Hepatocyte (in vitro differentiated cells): ENCODE measurements around the gene KANK2. TPM values are rescaled to one million over a fixed set of nuclear protein-coding genes. Genes with fewer than 3 reads are reported as not detected.

Experiments used
- DNase-seq: peaks from one replicate; pipeline ENCODE4 v3.0.0-alpha.2; 2016; ENCODE audit warnings: low spot score
- H2AFZ ChIP-seq: fragments of 200-600 bp; sonication (generic); 2 replicates; pipeline ENCODE4 v1.6.0; 2016; ENCODE audit warnings: antibody characterized with exemption, mild to moderate bottlenecking
- H3K27ac ChIP-seq: fragments of 200-600 bp; sonication (generic); 2 replicates; pipeline ENCODE4 v1.5.1; 2016; ENCODE audit warnings: mild to moderate bottlenecking
- H3K27me3 ChIP-seq: fragments of 200-600 bp; sonication (generic); 2 replicates; pipeline ENCODE4 v1.6.1; 2016
- H3K36me3 ChIP-seq: fragments of 200-600 bp; sonication (generic); replicated peaks from 2 replicates; pipeline ENCODE4 v1.5.1; 2016; ENCODE audit warnings: low read depth; ENCODE audit not compliant: insufficient read depth
- H3K4me1 ChIP-seq: fragments of 200-600 bp; sonication (generic); 2 replicates; pipeline ENCODE4 v1.5.1; 2016; ENCODE audit warnings: mild to moderate bottlenecking, moderate library complexity; ENCODE audit not compliant: insufficient read depth
- H3K4me2 ChIP-seq: fragments of 200-600 bp; sonication (generic); 2 replicates; pipeline ENCODE4 v1.6.0; 2016
- H3K4me3 ChIP-seq: fragments of 200-600 bp; sonication (generic); 2 replicates; pipeline ENCODE4 v1.5.1; 2016; ENCODE audit warnings: mild to moderate bottlenecking
- H3K79me2 ChIP-seq: fragments of 200-600 bp; sonication (generic); 2 replicates; pipeline ENCODE4 v1.6.0; 2017; ENCODE audit warnings: mild to moderate bottlenecking
- H3K9me2 ChIP-seq: fragments of 200-600 bp; sonication (generic); replicated peaks from 2 replicates; pipeline ENCODE4 v1.6.0; 2017; ENCODE audit warnings: mild to moderate bottlenecking; ENCODE audit not compliant: insufficient read depth
- H3K9me3 ChIP-seq: fragments of 200-600 bp; sonication (generic); 2 replicates; pipeline ENCODE4 v1.5.1; 2016; ENCODE audit warnings: low read depth, mild to moderate bottlenecking
- H4K20me1 ChIP-seq: fragments of 200-600 bp; sonication (generic); 2 replicates; pipeline ENCODE4 v1.6.0; 2016; ENCODE audit warnings: mild to moderate bottlenecking; ENCODE audit not compliant: insufficient read depth, poor library complexity, severe bottlenecking
- EZH2 ChIP-seq: fragments of 200-600 bp; sonication (generic); IDR thresholded peaks from 2 replicates; pipeline ENCODE4 v1.6.1; 2016; ENCODE audit warnings: antibody characterized with exemption, mild to moderate bottlenecking, borderline replicate concordance
- EZH2phosphoT487 ChIP-seq: fragments of 200-600 bp; sonication (generic); IDR thresholded peaks from one replicate; pipeline ENCODE4 v1.6.1; 2018; ENCODE audit warnings: antibody characterized with exemption, mild to moderate bottlenecking, low read depth, moderate library complexity; ENCODE audit not compliant: unreplicated experiment, severe bottlenecking
- WGBS: methylation state at CpG from one replicate; pipeline ENCODE4 v1.1.6; 2016; ENCODE audit warnings: low lambda C conversion rate; ENCODE audit errors: missing lambda C conversion rate; 5-methylcytosine and 5-hydroxymethylcytosine counted together
- polyA plus RNA-seq: library from polyadenylated mRNA; unstranded; fragments of >200 nt; fragmentation: Nextera tagmentation; extraction: Ambion mirVana; gene quantifications from 2 replicates; pipeline ENCODE4 v1.2.1, GENCODE V29; 2016
- total RNA-seq: library from RNA; depleted of rRNA; stranded (reverse); fragments of >200 nt; gene quantifications from 2 replicates; pipeline ENCODE4 v1.2.3, GENCODE V29; 2014
- TF ChIP-seq, protein P1 (sequence below): fragments of 200-600 bp; sonication (generic); IDR thresholded peaks from 2 replicates; pipeline ENCODE4 v1.5.1; 2016; ENCODE audit warnings: antibody characterized with exemption, mild to moderate bottlenecking; ENCODE audit not compliant: poor library complexity

Gene KANK2
- total and polyA plus RNA-seq, 2 experiments from 2014 or later = 39.6 to 60.3 TPM

DNA sequence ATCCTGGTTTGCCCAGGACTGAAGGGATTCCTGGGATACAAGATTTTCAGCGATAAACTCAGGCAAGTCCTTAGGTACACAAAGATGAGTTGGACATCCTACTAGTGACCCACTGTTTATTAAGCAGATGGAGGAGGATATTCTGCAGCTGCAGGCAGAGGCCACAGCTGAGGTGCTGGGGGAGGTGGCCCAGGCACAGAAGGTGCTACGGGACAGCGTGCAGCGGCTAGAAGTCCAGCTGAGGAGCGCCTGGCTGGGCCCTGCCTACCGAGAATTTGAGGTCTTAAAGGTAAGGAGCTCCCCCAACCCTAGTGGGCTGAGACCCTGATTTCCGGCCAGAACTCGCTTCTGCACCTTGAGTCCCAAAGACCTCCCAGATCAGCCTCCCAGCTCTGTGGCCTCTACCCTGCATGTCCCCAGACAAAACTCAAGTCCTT, 42.7 kb upstream of the KANK2 start:
- Histone ChIP-seq H3K9me2 (no peaks in the 10 kb centered on the region), H3K4me3 (no peak overlapping the region), H2AFZ (no peak overlapping the region), H3K4me2 (no peak overlapping the region), H4K20me1 (no peaks in the 10 kb centered on the region), H3K9me3 (no peaks in the 10 kb centered on the region), H3K4me1 (no peaks in the 10 kb centered on the region), H3K79me2 (no peaks in the 10 kb centered on the region), H3K27ac (no peak overlapping the region), H3K36me3 (no peaks in the 10 kb centered on the region), H3K27me3 (no peaks in the 10 kb centered on the region)
- no peak for DNase-seq
- TF ChIP-seq, protein P1, sequence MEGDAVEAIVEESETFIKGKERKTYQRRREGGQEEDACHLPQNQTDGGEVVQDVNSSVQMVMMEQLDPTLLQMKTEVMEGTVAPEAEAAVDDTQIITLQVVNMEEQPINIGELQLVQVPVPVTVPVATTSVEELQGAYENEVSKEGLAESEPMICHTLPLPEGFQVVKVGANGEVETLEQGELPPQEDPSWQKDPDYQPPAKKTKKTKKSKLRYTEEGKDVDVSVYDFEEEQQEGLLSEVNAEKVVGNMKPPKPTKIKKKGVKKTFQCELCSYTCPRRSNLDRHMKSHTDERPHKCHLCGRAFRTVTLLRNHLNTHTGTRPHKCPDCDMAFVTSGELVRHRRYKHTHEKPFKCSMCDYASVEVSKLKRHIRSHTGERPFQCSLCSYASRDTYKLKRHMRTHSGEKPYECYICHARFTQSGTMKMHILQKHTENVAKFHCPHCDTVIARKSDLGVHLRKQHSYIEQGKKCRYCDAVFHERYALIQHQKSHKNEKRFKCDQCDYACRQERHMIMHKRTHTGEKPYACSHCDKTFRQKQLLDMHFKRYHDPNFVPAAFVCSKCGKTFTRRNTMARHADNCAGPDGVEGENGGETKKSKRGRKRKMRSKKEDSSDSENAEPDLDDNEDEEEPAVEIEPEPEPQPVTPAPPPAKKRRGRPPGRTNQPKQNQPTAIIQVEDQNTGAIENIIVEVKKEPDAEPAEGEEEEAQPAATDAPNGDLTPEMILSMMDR = no peak
- TF ChIP-seq EZH2 (no peak), EZH2phosphoT487 (no peak)
- 98% methylated on average over 8 of the region's 8 CpGs for WGBS

DNA sequence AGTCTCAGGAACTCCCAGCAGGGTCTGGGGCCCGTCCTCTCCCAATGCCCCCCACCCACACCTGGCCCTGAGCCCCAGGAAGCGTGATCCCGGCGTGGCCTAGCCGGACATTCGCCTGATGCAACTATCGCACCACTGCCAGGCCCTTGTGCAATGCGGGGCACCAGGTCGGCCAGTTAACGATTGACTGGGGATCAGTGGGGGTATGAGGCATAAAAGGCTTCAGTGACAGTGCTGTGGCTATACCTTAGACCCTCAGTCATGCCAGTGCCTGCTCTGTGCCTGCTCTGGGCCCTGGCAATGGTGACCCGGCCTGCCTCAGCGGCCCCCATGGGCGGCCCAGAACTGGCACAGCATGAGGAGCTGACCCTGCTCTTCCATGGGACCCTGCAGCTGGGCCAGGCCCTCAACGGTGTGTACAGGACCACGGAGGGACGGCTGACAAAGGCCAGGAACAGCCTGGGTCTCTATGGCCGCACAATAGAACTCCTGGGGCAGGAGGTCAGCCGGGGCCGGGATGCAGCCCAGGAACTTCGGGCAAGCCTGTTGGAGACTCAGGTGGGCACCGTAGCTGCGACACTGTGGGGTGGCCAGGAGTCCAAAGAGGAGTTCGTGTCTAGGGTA, 42.1 kb upstream of the KANK2 start, which contains the start of gene ANGPTL8:
Gene ANGPTL8, plus strand, starts transcription at position 243 of the 624 bp plus-strand sequence. Its CDS starts 19 bp downstream, at position 262.
- WGBS = 91% methylated on average over 23 of the region's 23 CpGs
- Histone ChIP-seq H3K4me2 (no peak within 1 kb of the TSS), H3K9me3 (no peaks in the 10 kb centered on the region), H3K36me3 (no peaks in the 10 kb centered on the region), H3K4me1 (no peaks in the 10 kb centered on the region), H3K4me3 (no peak within 1 kb of the TSS), H4K20me1 (no peaks in the 10 kb centered on the region), H3K27ac (no peak within 1 kb of the TSS), H3K9me2 (no peaks in the 10 kb centered on the region), H3K79me2 (no peaks in the 10 kb centered on the region), H3K27me3 (no peaks in the 10 kb centered on the region), H2AFZ (no peak within 1 kb of the TSS)
- no peak for DNase-seq
- TF ChIP-seq EZH2 (no peak), EZH2phosphoT487 (no peak)
- TF ChIP-seq, protein P1 = no peak

DNA sequence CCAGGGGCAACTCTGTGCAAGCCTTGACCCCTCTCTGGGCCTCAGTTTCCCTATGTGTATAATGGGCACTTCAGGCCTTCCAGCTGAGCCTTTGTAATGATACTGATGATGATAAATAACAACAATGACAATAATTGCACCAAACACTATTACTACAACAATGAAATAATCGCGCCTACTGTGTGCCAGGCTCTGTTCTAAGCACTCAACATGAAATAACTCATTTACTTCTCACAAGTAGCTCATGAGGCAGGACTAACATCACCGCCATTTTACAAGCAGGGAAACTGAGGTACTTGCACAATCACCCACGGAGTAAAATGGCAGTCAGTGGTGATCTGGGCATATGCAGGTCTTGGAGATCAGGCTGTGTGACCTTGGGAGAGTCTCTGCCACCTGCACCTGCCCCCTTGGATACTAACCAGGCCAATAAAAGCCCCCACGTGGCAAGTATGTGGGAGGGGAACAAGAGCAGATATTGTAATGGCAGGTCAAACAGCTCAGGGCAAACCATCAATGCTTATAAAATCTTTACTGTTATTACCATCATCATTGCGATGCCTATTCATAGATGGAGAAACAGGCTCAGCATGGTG, 41.5 kb upstream of the KANK2 start:
- H3K36me3 ChIP-seq = no peaks in the 10 kb centered on the region
- H3K4me1 ChIP-seq = no peaks in the 10 kb centered on the region
- no peak for DNase-seq
- no peak overlapping the region for H3K4me3 ChIP-seq
- no peaks in the 10 kb centered on the region for H3K27me3 ChIP-seq
- WGBS = 92% methylated on average over 6 of the region's 6 CpGs
- H3K79me2 ChIP-seq = no peaks in the 10 kb centered on the region
- no peak overlapping the region for H2AFZ ChIP-seq
- no peak overlapping the region for H3K4me2 ChIP-seq
- TF ChIP-seq EZH2phosphoT487 = no peak
- TF ChIP-seq, protein P1 = no peak
- TF ChIP-seq EZH2 = no peak
- H3K9me2 ChIP-seq = no peaks in the 10 kb centered on the region
- H4K20me1 ChIP-seq = no peaks in the 10 kb centered on the region
- no peak overlapping the region for H3K27ac ChIP-seq
- H3K9me3 ChIP-seq = no peaks in the 10 kb centered on the region
